ENCODE results near the gene SLC39A11.

SLC39A11 gene

DNA sequence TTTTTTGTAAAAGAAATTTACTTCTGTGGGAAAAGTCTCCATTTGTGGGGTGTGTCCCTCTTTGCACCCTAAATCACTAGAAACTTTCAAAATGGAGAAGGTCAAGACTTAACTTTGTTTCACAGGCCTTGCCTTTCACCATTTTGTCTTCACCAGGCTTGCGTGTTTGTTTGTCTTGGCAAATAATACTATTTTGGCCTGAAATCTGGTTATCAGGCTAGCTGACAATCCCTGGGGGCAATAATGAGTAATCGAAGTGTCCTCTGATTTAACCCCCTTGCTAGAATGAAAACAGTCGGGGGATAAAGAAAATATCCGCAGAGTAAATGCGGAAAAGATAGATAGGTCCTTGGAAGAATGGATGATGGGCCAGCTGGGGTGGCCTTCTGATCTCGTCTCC, 34.5 kb downstream of the SLC39A11 start:
- ChIA-PET POLR2A (no interaction called here), CTCF (interaction anchor here (1.2 to 1.3 kb wide), 2 partner anchors 74 to 81 kb away, joined by 3 read pairs; no protein-coding TSS in a partner anchor)
- TF ChIP-seq, protein P1, sequence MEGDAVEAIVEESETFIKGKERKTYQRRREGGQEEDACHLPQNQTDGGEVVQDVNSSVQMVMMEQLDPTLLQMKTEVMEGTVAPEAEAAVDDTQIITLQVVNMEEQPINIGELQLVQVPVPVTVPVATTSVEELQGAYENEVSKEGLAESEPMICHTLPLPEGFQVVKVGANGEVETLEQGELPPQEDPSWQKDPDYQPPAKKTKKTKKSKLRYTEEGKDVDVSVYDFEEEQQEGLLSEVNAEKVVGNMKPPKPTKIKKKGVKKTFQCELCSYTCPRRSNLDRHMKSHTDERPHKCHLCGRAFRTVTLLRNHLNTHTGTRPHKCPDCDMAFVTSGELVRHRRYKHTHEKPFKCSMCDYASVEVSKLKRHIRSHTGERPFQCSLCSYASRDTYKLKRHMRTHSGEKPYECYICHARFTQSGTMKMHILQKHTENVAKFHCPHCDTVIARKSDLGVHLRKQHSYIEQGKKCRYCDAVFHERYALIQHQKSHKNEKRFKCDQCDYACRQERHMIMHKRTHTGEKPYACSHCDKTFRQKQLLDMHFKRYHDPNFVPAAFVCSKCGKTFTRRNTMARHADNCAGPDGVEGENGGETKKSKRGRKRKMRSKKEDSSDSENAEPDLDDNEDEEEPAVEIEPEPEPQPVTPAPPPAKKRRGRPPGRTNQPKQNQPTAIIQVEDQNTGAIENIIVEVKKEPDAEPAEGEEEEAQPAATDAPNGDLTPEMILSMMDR (IDR thresholded peaks at IDR 0.05; ENCODE audit: insufficient read depth, low read length, missing control alignments), result no peak
- no peak overlapping the region for H3K4me3 ChIP-seq (ENCODE audit: low read depth, low read length)
- no peak for DNase-seq (ENCODE audit: low read depth, low spot score)

DNA sequence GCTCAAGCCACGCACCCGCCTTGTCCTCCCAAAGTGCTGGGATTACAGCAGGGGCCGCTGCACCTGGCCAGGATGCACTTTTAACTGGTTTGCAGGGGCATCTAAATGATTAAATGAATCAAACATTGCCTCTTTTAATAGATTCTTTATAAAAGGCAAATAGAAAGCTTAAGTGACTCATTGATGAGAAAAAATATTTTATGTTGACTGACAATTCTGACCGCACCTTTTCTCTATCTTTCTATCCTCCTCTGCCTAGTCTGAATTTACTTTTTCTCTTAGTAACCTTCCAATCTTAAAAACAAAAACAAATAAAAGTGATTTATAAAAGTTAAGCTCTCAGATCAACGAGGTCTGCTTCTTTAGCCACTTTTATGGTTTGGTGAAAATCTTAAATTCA, 35.3 kb downstream of the SLC39A11 start:
- TF ChIP-seq, protein P1 (IDR thresholded peaks at IDR 0.05; ENCODE audit: insufficient read depth, low read length, missing control alignments), result no peak
- CTCF ChIA-PET, result interaction anchor here (1.3 to 1.8 kb wide), 2 partner anchors 14 to 73 kb away, joined by 3 to 6 read pairs; no protein-coding TSS in a partner anchor
- POLR2A ChIA-PET, result no interaction called here
- no peak for DNase-seq (ENCODE audit: low read depth, low spot score)
- H3K4me3 ChIP-seq (ENCODE audit: low read depth, low read length), result no peak overlapping the region

DNA sequence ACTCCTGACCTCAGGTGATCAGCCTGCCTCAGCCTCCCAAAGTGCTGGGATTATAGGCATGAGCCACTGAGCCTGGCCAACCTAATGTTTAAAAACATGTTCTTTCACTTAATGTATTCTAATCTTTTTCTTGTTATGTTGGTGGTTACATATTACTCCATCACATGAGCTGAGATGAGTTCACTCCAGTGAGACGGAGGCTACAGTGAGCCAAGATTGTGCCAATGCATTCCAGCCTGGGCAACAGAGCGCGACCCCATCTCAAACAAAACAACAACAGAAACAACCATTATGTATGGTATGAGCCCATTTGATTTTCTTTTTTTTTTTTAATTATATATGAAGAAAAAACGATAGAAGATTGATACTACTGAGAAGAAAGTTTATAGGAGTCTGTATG, 39.6 kb downstream of the SLC39A11 start:
- TF ChIP-seq, protein P1 (IDR thresholded peaks at IDR 0.05; ENCODE audit: insufficient read depth, low read length, missing control alignments), result no peak
- H3K4me3 ChIP-seq (ENCODE audit: low read depth, low read length), result no peak overlapping the region
- CTCF ChIA-PET, result interaction anchor here (1.0 kb wide), 1 partner anchor 8 kb away, joined by 4 read pairs; no protein-coding TSS in a partner anchor
- POLR2A ChIA-PET, result no interaction called here
- no peak for DNase-seq (ENCODE audit: low read depth, low spot score)

DNA sequence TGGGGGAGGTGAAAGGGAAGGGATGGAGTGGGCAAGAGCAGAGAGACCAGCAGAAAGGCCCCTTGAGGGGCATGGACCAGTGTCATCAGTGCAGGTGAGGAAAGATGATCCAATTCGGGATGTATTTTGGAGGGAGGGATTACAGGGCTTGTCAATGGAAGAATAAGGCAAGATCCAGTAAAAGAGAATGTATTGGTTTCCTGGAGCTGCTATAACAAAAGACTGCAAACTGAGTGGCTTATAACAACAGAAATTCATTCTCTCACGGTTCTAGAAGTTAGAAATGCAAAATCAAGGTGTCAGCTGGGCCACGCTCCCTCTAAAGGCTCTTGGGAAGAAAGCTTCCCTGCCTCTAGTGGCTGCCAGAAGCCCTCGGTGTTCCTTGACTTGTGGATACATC, 41.7 kb downstream of the SLC39A11 start:
- no peak overlapping the region for H3K4me3 ChIP-seq (ENCODE audit: low read depth, low read length)
- CTCF ChIA-PET, result no interaction called here
- no peak for DNase-seq (ENCODE audit: low read depth, low spot score)
- TF ChIP-seq, protein P1 (IDR thresholded peaks at IDR 0.05; ENCODE audit: insufficient read depth, low read length, missing control alignments), result no peak
- POLR2A ChIA-PET, result no interaction called here

DNA sequence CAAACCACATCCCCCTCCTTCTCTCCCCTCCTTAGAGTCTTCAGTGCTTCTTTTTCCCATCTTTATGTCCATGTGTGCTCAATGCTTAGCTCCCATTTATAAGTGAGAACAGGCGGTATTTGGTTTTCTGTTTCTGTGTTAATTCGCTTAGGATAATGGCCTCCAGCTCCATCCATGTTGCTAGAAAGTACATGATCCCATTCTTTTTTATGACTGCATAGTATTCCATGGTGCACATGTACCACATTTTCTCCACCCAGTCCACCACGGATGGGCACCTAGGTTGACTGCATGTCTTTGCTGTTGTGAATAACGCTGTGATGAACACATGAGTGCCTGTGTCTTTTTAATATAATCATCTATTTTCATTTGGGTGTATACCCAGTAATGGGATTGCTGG, 44.3 kb downstream of the SLC39A11 start:
- DNase-seq (ENCODE audit: low read depth, low spot score), result no peak
- ChIA-PET CTCF (no interaction called here), POLR2A (no interaction called here)
- TF ChIP-seq, protein P1 (IDR thresholded peaks at IDR 0.05; ENCODE audit: insufficient read depth, low read length, missing control alignments), result no peak
- H3K4me3 ChIP-seq (ENCODE audit: low read depth, low read length), result no peak overlapping the region

DNA sequence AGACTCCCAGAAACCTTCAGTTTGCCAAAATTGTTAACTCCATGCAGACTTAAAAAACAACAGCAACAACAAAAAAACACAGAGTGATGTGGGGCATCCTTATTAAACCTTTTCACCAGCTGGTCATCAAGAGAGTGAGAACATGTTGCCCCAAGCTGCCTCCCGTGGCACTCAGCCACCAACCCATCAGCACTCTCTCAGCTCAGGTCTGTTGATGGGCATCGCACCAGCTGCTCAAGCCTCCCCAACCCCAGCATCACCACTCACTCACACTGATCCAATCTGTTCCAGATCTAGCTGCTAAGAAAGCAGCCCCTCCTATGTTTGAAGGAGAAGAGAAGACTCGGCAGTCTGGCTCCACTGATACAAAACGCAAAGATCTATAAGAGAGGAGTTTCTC, 46.8 kb downstream of the SLC39A11 start:
- TF ChIP-seq, protein P1 (IDR thresholded peaks at IDR 0.05; ENCODE audit: insufficient read depth, low read length, missing control alignments), result no peak
- ChIA-PET POLR2A (no interaction called here), CTCF (interaction anchor here (0.9 to 3.0 kb wide), 2 partner anchors 8 to 60 kb away, joined by 4 to 12 read pairs; no protein-coding TSS in a partner anchor)
- H3K4me3 ChIP-seq (ENCODE audit: low read depth, low read length), result no peak overlapping the region
- DNase-seq (ENCODE audit: low read depth, low spot score), result no peak

Measured in AG04449 (cell line).